SK-N-SH (cell line): ENCODE data around the gene ATP11C.

Experiments
- ELF1 ChIP-seq: IDR thresholded peaks from 2 replicates; pipeline ENCODE4 v1.4.0; 2012
- FOXM1 ChIP-seq: IDR thresholded peaks from 2 replicates; pipeline ENCODE4 v1.4.0; 2012; ENCODE audit warnings: low read depth, mild to moderate bottlenecking
- NFIC ChIP-seq: IDR thresholded peaks from 2 replicates; pipeline ENCODE4 v1.4.0; 2012; ENCODE audit warnings: borderline replicate concordance
- POLR2AphosphoS5 ChIP-seq: IDR thresholded peaks from 2 replicates; pipeline ENCODE4 v1.6.1; 2012; ENCODE audit warnings: low read depth, low read length
- TAF1 ChIP-seq: IDR thresholded peaks from 2 replicates; pipeline ENCODE4 v1.6.1; 2012; ENCODE audit warnings: low read depth, mild to moderate bottlenecking, low read length, moderate library complexity, borderline replicate concordance
- USF2 ChIP-seq: fragments of 150-350 bp; IDR thresholded peaks from 2 replicates; pipeline ENCODE4 v1.6.1; 2017; ENCODE audit warnings: antibody characterized with exemption, low read length, low read depth, borderline replicate concordance
- TF ChIP-seq, protein P1 (sequence below): fragments of 200-600 bp; sonication (generic); IDR thresholded peaks from 2 replicates; pipeline ENCODE4 v1.6.1; 2017; ENCODE audit warnings: antibody characterized with exemption, mild to moderate bottlenecking, moderate library complexity

- TF ChIP-seq POLR2AphosphoS5 = no peak
- TF ChIP-seq, protein P1, sequence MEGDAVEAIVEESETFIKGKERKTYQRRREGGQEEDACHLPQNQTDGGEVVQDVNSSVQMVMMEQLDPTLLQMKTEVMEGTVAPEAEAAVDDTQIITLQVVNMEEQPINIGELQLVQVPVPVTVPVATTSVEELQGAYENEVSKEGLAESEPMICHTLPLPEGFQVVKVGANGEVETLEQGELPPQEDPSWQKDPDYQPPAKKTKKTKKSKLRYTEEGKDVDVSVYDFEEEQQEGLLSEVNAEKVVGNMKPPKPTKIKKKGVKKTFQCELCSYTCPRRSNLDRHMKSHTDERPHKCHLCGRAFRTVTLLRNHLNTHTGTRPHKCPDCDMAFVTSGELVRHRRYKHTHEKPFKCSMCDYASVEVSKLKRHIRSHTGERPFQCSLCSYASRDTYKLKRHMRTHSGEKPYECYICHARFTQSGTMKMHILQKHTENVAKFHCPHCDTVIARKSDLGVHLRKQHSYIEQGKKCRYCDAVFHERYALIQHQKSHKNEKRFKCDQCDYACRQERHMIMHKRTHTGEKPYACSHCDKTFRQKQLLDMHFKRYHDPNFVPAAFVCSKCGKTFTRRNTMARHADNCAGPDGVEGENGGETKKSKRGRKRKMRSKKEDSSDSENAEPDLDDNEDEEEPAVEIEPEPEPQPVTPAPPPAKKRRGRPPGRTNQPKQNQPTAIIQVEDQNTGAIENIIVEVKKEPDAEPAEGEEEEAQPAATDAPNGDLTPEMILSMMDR = peak; percentile 22
- TF ChIP-seq NFIC = no peak
- TF ChIP-seq ELF1 = no peak
- no peak for TF ChIP-seq TAF1
- TF ChIP-seq FOXM1 = no peak
- TF ChIP-seq USF2 = no peak
Observed at GRCh38 chrX:139862208-139862607, 70.6 kb downstream of the ATP11C start.
